OCI-LY1 (cell line): ENCODE results near the gene STAM.

ENCODE experiments used
- EZH2 ChIP-seq: fragments of 200-600 bp; sonication (generic), shearing (Covaris generic); IDR thresholded peaks from 2 replicates; pipeline ENCODE4 v1.8.0; 2017; ENCODE audit warnings: borderline replicate concordance, mixed run types, mild to moderate bottlenecking, antibody characterized with exemption, low read length, moderate library complexity, mixed read lengths
- TF ChIP-seq, protein P1 (sequence below): fragments of 200-600 bp; sonication (generic), shearing (Covaris generic); IDR thresholded peaks from 2 replicates; pipeline ENCODE4 v1.5.1; 2017; ENCODE audit warnings: mild to moderate bottlenecking, antibody characterized with exemption, low read length, moderate library complexity, mixed read lengths

DNA sequence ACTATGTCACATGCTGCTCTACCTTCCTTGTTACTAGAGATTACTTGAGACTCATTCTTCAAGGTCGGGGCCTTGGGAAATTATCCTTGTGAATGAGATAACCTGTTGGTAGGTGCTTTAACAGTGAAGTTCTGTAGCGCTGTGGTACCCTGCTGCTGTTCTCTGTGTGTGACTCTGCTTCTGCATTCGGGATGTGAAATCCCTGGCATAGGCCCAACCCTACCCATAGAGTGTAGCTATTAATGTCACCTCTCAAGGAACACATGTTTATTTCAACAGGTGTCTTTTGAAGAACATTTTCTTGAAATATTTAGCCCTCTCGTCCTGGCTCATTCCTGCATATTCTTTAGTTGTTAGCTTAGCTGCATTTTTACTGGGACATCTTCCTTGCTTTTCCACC, 66.2 kb downstream of the STAM start:
- no peak for TF ChIP-seq EZH2
- TF ChIP-seq, protein P1, sequence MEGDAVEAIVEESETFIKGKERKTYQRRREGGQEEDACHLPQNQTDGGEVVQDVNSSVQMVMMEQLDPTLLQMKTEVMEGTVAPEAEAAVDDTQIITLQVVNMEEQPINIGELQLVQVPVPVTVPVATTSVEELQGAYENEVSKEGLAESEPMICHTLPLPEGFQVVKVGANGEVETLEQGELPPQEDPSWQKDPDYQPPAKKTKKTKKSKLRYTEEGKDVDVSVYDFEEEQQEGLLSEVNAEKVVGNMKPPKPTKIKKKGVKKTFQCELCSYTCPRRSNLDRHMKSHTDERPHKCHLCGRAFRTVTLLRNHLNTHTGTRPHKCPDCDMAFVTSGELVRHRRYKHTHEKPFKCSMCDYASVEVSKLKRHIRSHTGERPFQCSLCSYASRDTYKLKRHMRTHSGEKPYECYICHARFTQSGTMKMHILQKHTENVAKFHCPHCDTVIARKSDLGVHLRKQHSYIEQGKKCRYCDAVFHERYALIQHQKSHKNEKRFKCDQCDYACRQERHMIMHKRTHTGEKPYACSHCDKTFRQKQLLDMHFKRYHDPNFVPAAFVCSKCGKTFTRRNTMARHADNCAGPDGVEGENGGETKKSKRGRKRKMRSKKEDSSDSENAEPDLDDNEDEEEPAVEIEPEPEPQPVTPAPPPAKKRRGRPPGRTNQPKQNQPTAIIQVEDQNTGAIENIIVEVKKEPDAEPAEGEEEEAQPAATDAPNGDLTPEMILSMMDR = no peak
